Nucleus accumbens (tissue), 56 donors: ENCODE results near the gene CACNA2D4.

Source experiments
- DNase-seq, 56 donors: peaks; one replicate each; lab custom pipeline; 2025; lab: John Stamatoyannopoulos, UW

Gene CACNA2D4

GRCh38 chr12:1797011-1797901 is 121.2 kb downstream of the CACNA2D4 start:
- DNase-seq: peak in 3 of 56 donors; percentile 25 to 50 (median 26)

DNA sequence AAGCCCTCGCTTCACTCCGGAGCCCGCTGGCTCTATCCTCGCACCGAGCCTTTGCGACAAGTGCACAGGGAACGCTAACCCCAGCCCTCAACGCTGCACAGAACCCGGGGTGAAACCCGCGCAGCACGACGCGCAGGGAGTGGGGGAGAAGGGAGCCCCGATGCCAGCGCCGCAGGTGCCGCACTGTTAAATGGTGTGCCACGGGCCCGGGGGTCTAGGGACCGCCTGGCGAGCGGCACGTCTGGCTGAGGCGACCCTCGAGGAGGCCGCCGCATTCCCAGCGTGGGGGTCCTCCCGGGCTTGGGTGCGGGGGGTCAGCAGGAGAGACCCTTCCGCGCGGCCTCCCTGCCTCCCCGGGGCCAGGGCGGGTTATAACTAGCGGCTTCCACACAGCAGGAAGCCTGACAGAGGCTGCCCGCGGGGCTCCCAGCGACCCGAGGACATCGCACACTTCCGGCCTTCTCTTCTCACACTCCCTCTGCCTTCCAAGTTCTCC is 121.9 kb downstream of the CACNA2D4 start:
- DNase-seq: no peak

GRCh38 chr12:1795785-1796514 is 122.5 kb downstream of the CACNA2D4 start:
- DNase-seq: peak in 55 of 56 donors; percentile 47 to 92 (median 84)

- DNase-seq: peak in 9 of 56 donors; percentile 41 to 65 (median 54)
Observed at GRCh38 chr12:1795221-1795784, 123.1 kb downstream of the CACNA2D4 start.

DNA sequence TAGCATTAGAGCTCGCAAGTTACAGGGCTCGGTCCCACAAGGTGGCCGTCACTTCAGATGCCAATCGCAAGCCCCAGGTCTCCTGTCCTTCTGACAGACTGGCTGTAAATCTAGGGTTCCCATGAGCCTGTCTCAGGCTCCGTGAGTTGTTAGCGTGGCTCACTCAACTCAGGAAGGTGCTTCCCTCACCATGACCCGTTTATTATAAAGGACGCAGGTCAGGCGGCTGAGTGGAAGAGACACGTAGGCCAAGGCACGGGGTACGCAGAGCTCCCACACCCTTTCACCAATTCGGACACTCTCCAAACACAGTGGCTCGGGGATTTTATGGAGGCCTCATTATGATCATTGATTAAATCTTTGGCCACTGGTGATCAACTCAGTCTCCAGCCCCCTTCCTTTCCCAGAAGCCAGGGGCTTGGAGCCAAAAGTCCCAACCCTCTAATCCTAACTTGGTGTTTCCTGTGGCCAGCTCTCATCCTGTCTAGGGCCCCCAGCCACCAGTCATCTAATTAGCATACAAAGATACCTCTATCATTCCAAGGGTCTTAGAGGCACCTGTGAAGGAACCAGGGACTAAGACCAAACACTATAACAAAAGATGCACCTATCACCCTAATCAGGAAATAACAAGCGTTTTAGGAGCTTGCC is 123.9 kb downstream of the CACNA2D4 start:
- no peak for DNase-seq

DNA sequence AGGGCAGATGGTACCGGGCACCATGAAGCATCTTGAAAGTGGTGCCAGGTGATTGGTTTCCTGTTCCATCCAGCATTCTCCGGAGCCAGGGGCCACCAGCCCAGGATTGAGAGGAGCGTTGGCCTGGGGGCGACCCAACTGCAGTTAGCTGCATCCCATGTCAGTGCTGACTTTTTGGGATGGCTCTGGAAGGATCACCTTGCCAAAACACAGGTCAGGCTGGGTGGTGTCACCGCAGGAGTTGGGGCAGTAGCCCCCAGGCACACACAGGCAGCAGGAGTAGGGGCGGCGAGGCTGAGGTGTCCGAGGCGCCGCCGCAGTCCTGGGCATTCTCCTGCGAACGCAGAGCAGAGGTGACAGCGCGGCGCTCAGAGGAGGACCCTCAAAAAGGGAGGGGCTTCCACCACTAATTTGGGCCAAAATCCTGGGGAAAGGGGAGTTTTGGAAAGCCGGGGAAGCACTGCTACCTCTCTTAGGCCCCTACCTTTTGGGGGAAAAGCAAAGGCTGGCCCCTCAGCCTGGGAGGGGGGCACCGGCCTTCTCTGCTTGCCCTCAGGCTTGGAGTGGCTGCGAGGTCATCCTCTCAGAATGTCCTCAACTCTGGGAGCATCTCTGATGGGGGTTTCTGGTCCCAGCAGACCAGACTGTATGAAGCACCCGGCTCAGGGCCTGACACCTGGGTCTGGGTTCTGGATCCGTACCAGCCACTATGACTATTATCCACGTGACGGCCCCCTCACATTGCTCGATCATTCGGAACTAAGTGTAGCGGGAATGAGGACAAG is 124.8 kb downstream of the CACNA2D4 start:
- DNase-seq: no peak

DNA sequence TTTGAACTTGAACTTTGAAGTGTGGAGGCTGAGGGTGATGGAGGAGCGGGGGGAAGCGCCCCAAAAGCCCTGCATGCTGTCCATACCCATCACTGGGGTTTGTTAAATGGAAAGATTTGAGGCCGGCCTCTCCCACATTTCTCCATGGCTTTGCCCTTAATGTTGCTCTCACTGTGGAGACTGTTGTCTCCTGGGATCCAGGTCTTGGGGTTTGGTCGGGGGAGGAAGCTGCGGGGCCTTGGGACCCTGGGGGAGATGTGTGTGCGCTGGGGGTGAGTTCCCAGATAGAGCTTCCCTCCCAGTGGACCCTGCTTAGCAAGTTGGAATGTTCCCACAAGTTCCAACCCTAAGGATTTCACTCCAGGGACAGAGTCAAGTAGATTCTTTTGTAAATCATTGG is 126.0 kb downstream of the CACNA2D4 start:
- DNase-seq: no peak

DNA sequence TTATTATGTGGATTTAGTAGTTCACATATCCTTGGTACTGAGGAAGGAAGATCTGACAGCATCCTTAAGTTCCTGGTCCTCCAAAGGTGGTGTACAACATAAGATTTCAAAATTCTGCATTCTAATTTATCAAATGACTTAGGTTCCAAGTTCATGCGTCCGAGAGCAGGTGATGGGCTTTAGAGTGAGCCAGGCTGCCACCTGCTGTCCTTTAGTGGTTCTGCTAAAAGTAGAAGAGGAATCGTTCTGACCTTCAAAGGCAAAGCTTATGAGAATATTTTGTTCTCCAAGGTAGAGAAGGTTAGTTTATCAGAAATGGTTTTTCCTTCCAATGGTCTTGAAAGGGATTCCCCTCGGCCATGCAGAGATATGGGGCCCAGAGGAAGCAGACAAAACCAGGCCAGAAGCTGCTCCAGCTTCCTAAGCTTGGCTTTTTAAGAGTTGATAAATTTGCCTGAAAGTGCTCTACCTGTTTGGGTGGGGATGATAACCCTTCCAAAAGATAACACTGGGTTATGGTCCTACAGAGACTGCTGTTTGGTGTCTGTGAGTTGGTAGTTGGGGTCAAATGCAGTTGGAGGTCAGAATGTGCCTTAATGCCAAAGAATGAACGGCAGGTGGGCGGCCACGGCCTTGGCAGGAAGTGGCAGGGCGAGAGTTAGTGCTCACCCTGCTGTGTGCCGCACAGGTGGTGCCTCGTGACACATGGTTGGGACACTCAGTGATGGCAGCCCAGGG is 127.2 kb downstream of the CACNA2D4 start:
- DNase-seq: peak in 35 of 56 donors; percentile 16 to 86 (median 48)

GRCh38 chr12:1790444-1790843 is 128.0 kb downstream of the CACNA2D4 start:
- DNase-seq: peak in 2 of 56 donors; percentile 18 to 24

DNA sequence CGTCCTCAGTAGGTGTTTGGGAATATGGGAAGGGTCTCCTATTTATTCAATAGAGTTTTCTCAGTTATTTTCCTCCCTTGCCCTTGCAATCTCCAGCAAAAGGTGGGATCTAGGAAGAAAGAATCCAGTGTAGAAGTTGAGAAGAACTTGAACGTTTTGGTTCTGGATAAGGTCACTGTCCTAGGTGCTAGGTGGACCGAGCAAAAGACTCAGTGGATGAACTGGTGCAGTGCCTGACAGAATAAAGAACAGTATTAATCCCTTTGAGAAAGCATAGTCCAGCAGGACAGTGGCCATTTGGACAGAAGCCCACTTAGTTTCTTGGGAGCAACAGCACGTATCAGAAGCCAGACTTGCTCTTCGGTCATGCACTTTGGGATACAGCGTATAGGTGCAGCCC is 130.7 kb downstream of the CACNA2D4 start:
- no peak for DNase-seq

DNA sequence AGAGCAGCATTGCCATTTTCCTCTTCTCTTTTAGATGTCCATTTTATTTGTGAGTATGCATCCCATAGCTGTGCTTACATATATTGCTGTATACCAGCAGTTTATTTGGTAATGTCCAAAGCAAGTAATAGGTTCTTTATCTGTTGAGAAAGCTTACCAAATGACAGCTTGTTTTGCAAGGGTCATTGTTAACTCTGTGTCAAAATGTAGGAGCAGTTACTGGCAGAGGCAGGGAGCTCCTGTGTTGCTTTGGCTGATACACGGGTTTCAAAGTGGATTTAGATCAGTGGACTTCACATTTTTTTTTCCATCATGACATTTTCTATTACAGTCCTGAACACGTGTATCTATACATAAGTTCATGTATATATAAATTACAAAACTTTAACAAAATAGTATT is 136.2 kb downstream of the CACNA2D4 start:
- no peak for DNase-seq

DNA sequence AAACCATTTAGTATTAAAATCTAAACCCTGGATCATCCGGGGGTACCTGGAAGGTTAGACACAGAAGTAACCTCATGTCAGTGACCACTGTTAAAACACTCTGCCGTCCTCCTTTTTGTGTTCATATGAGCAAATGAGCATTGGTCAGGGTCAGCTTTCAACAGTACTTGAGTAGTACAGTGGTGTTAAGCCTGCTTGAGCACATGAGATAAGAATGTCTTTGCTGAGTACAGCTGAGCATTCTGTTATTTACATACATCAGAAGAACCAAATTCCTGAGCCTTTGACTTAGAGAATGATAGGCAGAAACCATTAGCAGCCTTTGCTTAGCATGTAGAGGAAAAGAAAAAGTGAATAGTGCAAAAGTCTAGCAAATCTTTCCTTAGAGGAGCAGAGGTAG is 136.7 kb downstream of the CACNA2D4 start:
- no peak for DNase-seq

DNA sequence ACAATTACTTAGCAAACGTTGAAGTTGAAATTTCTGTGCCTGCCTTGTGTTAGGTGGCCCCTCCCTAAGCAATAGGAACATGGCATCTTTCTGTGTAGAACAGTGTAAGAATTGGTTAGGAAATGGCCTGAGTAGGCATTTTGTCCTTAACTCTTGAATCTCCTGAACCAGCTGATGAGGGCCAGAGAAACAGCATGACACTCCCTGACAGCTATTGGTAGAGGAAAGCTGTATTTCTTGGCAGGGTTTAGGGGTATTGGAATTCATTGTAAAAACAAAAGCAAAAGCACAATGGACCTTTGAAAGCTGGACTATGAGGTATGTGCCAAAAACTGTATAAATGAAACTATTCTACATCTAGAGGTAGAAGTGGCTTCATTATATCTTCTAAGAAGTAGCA is 138.7 kb downstream of the CACNA2D4 start:
- peak in 5 of 56 donors; percentile 14 to 43 (median 30) for DNase-seq

DNA sequence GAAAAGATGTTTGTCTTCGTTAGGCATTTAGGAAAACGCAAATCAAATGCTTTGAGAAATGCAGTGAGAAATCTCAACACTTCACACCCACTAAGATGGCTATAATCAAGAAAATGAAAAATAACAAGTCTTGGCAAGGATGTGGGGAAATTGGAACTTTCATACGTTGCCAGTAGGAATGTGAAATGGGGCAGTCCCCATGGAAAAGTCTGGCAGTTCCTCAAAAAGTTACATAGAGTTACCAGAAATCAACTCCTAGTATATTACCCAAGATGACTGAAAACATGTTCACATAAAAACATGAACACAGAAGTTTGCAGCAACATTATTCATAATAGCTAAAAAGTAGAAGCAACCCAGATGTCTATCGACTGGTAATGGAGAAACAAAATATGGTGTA is 139.5 kb downstream of the CACNA2D4 start:
- DNase-seq: no peak

GRCh38 chr12:1777798-1778197 is 140.7 kb downstream of the CACNA2D4 start:
- no peak for DNase-seq

DNA sequence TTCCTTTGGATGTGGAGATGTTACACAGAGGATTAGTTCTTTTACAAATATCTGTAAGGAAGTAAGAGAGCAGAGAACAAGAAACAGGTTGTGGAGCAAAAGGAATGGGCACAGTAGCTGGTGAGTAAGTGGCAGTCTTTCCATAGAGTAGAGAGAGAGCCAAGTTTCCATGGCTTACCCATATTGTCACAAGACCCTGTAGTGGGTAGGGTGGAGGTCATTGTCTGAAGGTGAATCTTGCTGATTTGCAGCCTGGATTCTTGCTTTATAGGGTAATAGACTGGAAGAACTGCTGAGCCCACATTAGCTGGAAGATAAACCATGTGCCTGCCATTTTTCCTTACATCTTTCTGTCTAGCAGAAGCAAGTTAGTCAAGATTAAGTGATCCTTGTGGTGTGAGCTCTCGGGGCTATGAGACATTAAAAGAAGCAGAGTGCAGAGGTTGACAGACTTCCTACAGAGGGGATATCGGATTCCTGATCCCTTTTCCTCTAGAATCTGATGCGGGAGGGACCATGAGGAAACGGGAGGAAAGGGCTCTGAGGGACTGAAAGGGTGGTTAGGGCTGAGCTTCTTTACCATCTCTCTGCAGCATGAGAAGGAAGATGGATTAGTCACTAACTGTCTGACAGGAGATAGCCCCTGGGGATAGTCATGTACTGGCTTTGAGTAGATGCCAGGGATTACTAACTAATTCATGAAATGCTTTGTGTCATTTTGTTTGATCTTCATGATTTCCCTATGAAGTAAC is 142.1 kb downstream of the CACNA2D4 start:
- no peak for DNase-seq

- DNase-seq: peak in 6 of 56 donors; percentile 11 to 47 (median 27)
Observed at GRCh38 chr12:1773937-1774655, 144.4 kb downstream of the CACNA2D4 start.
